ENCODE measurements around the gene AQP6. TPM values are rescaled to one million over a fixed set of nuclear protein-coding genes. Genes with fewer than 3 reads are reported as not detected.

Gene AQP6
- total and polyA plus RNA-seq, 2 donors (not counting 1 experiment from before 2014, with no cell fraction given) = 0.17 TPM; not detected in 1

DNA sequence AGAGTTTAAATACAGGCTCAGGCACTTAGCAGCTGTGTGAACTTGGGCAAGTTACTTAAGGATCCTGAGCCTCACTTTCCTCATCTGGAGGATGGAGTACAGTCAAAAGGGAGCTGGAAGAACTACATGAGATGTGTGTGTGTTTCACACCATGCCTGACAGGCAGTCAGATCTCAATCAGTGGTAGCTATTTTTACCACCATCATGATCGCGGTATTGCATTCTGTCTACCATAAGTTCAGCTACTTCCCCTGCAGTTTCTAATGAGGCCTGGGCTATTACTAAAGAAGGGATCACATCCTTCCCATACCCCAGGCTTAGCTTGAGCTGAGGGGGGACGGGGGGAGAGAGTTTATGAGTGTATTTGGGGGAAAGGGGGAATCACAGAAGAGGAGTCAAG, 7.0 kb downstream of the AQP6 start:
- no peaks in the 10 kb centered on the region for H3K9me3 ChIP-seq (ENCODE audit: control insufficient read depth, insufficient read depth, low read depth, low read length)
- TF ChIP-seq, protein P1, sequence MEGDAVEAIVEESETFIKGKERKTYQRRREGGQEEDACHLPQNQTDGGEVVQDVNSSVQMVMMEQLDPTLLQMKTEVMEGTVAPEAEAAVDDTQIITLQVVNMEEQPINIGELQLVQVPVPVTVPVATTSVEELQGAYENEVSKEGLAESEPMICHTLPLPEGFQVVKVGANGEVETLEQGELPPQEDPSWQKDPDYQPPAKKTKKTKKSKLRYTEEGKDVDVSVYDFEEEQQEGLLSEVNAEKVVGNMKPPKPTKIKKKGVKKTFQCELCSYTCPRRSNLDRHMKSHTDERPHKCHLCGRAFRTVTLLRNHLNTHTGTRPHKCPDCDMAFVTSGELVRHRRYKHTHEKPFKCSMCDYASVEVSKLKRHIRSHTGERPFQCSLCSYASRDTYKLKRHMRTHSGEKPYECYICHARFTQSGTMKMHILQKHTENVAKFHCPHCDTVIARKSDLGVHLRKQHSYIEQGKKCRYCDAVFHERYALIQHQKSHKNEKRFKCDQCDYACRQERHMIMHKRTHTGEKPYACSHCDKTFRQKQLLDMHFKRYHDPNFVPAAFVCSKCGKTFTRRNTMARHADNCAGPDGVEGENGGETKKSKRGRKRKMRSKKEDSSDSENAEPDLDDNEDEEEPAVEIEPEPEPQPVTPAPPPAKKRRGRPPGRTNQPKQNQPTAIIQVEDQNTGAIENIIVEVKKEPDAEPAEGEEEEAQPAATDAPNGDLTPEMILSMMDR (conservative IDR thresholded peaks at IDR 0.05 in 1 of 2, IDR thresholded peaks at IDR 0.05 in 1 of 2; ENCODE audit: low read depth in 1 of 2, low read length in 2 of 2) = no peak
- no peak for TF ChIP-seq EZH2 (IDR thresholded peaks at IDR 0.05; ENCODE audit: low read length, missing control alignments)
- H3K4me3 ChIP-seq (replicated peaks in 1 of 4; ENCODE audit: control extremely low read depth in 1 of 4, insufficient read depth in 1 of 4, low read depth in 3 of 4, low read length in 4 of 4) = no peak overlapping the region
- H3K9ac ChIP-seq (ENCODE audit: insufficient read depth, low read length) = no peak overlapping the region
- H3K27me3 ChIP-seq (ENCODE audit: control insufficient read depth, insufficient read depth, low read length) = no peaks in the 10 kb centered on the region
- H4K20me1 ChIP-seq (ENCODE audit: control insufficient read depth, extremely low read depth, insufficient read depth, low read length) = no peaks in the 10 kb centered on the region
- no peaks in the 10 kb centered on the region for H3K36me3 ChIP-seq (ENCODE audit: control insufficient read depth, insufficient read depth, low read length)
- no peak for DNase-seq (ENCODE audit: low read depth in 2 of 2)
- no peaks in the 10 kb centered on the region for H3K79me2 ChIP-seq (ENCODE audit: control insufficient read depth, insufficient read depth, low read length)
- peaks cover 11% of the 10 kb centered on the region for H3K4me1 ChIP-seq (ENCODE audit: control insufficient read depth, extremely low read depth, insufficient read depth, low read length)
- H3K4me2 ChIP-seq (ENCODE audit: extremely low read depth, insufficient read depth, low read length) = no peak overlapping the region
- H2AFZ ChIP-seq (ENCODE audit: low read length) = no peak overlapping the region
- H3K27ac ChIP-seq (ENCODE audit: insufficient read depth, low read length) = no peak overlapping the region

DNA sequence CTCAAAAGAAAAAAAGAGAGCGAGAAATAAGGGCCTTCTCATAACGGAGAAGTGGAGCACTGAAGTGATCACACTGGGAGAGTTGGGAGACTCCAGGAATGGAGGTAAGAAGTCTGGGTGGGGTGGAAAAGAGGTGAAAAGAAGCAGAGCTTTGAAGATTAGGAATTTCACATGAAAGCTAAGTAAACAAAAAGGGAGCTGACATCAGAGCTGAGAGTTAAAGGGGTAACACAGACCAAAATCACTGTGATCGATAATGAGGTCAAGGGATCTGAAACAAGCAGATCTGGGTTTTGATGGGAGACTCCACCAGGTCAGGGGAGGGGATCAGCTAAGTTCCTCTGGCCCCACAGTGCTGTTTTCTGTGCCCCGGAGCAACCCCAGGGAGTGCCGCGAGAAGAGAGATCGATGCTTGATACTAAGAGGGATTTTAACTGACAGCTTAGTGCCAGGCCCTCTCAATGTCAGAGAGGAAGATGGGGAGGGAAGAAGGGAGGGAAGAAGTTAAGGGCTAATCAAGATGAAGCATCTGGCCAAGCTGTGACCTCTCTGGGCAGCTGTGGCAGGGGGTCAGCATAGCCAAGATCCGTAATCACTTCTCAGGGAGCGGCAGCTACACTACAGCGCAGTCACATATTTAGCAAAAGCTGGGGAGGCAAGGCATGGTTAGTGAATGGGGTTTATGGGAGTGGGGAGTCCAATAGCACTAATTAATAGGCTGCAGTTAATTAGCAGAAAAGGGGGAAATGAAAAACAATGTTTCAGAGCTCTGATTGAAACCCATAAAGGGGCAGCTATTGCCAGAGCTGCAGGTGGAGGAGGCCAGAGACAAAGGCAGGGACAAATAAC, 8.0 kb downstream of the AQP6 start:
- Histone ChIP-seq H3K36me3 (ENCODE audit: control insufficient read depth, insufficient read depth, low read length) (no peaks in the 10 kb centered on the region), H3K4me2 (ENCODE audit: extremely low read depth, insufficient read depth, low read length) (no peak overlapping the region), H3K9ac (ENCODE audit: insufficient read depth, low read length) (no peak overlapping the region), H4K20me1 (ENCODE audit: control insufficient read depth, extremely low read depth, insufficient read depth, low read length) (no peaks in the 10 kb centered on the region), H3K9me3 (ENCODE audit: control insufficient read depth, insufficient read depth, low read depth, low read length) (no peaks in the 10 kb centered on the region), H3K4me3 (replicated peaks in 1 of 4; ENCODE audit: control extremely low read depth in 1 of 4, insufficient read depth in 1 of 4, low read depth in 3 of 4, low read length in 4 of 4) (no peak overlapping the region), H3K79me2 (ENCODE audit: control insufficient read depth, insufficient read depth, low read length) (no peaks in the 10 kb centered on the region), H3K4me1 (ENCODE audit: control insufficient read depth, extremely low read depth, insufficient read depth, low read length) (peaks cover 11% of the 10 kb centered on the region), H3K27ac (ENCODE audit: insufficient read depth, low read length) (no peak overlapping the region), H3K27me3 (ENCODE audit: control insufficient read depth, insufficient read depth, low read length) (no peaks in the 10 kb centered on the region), H2AFZ (ENCODE audit: low read length) (no peak overlapping the region)
- TF ChIP-seq EZH2 (IDR thresholded peaks at IDR 0.05; ENCODE audit: low read length, missing control alignments) = no peak
- TF ChIP-seq, protein P1 (conservative IDR thresholded peaks at IDR 0.05 in 1 of 2, IDR thresholded peaks at IDR 0.05 in 1 of 2; ENCODE audit: low read depth in 1 of 2, low read length in 2 of 2) = no peak
- no peak for DNase-seq (ENCODE audit: low read depth in 2 of 2)

DNA sequence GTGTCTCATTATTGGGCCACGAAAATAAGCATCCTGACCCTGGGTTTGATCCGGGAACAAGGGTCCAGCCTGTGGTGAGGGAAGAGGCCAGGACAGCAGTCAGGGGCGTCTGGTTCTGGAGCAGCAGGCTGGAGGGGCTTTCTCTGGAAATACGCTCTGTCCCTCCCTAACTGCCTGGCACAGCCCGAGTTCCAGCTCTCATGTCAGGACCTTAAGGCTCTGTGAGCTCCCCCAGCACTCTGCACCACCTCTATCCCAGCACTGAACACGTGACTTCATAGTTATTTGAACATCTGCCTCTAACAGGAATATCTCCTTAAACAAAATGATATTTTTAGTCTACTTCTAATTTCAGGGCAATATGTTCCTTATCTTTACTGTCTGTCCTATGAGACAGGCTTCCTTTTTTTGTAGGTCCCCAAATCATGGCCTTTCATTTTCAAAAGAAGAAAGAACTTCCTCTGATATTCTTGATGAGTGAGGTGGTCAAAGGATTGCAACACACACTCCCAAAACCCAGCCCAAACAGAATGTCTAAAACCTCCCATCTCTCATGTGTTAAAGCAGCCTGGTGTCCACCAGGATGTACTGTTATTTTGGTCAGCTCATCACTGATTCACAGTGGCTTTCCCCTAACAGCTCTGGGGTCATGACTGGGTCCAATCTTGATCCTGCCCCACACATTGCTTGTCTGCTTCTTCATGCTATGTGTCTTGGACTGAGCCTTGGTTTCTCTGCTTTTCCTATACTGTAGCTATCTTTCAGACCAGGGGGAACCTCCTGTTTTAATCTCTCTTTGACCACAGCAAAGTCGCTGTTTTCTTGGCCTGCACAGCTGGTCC, 9.7 kb downstream of the AQP6 start:
- no peaks in the 10 kb centered on the region for H3K9me3 ChIP-seq (ENCODE audit: control insufficient read depth, insufficient read depth, low read depth, low read length)
- H3K27me3 ChIP-seq (ENCODE audit: control insufficient read depth, insufficient read depth, low read length) = no peaks in the 10 kb centered on the region
- H4K20me1 ChIP-seq (ENCODE audit: control insufficient read depth, extremely low read depth, insufficient read depth, low read length) = no peaks in the 10 kb centered on the region
- no peak overlapping the region for H3K4me3 ChIP-seq (replicated peaks in 1 of 4; ENCODE audit: control extremely low read depth in 1 of 4, insufficient read depth in 1 of 4, low read depth in 3 of 4, low read length in 4 of 4)
- DNase-seq (ENCODE audit: low read depth in 2 of 2) = no peak
- TF ChIP-seq, protein P1 (conservative IDR thresholded peaks at IDR 0.05 in 1 of 2, IDR thresholded peaks at IDR 0.05 in 1 of 2; ENCODE audit: low read depth in 1 of 2, low read length in 2 of 2) = no peak
- no peak for TF ChIP-seq EZH2 (IDR thresholded peaks at IDR 0.05; ENCODE audit: low read length, missing control alignments)
- H3K36me3 ChIP-seq (ENCODE audit: control insufficient read depth, insufficient read depth, low read length) = no peaks in the 10 kb centered on the region
- H3K27ac ChIP-seq (ENCODE audit: insufficient read depth, low read length) = no peak overlapping the region
- peaks cover 11% of the 10 kb centered on the region for H3K4me1 ChIP-seq (ENCODE audit: control insufficient read depth, extremely low read depth, insufficient read depth, low read length)
- no peak overlapping the region for H3K9ac ChIP-seq (ENCODE audit: insufficient read depth, low read length)
- no peaks in the 10 kb centered on the region for H3K79me2 ChIP-seq (ENCODE audit: control insufficient read depth, insufficient read depth, low read length)
- peak overlapping the region; percentile 8 for H3K4me2 ChIP-seq (ENCODE audit: extremely low read depth, insufficient read depth, low read length)
- H2AFZ ChIP-seq (ENCODE audit: low read length) = peak overlapping the region; percentile 39

Data from fibroblast of lung (primary cell).